GM21367 (cell line): ENCODE measurements around the gene AVPR1B.
A peak's percentile ranks its signal among the peaks of the same experiment; 100 is the strongest.

Experiments used
- ATAC-seq: cut with Tn5 transposase; IDR thresholded peaks from one replicate; pipeline ENCODE4 v1.9.1; 2021; ENCODE audit not compliant: unreplicated experiment

Gene AVPR1B

DNA sequence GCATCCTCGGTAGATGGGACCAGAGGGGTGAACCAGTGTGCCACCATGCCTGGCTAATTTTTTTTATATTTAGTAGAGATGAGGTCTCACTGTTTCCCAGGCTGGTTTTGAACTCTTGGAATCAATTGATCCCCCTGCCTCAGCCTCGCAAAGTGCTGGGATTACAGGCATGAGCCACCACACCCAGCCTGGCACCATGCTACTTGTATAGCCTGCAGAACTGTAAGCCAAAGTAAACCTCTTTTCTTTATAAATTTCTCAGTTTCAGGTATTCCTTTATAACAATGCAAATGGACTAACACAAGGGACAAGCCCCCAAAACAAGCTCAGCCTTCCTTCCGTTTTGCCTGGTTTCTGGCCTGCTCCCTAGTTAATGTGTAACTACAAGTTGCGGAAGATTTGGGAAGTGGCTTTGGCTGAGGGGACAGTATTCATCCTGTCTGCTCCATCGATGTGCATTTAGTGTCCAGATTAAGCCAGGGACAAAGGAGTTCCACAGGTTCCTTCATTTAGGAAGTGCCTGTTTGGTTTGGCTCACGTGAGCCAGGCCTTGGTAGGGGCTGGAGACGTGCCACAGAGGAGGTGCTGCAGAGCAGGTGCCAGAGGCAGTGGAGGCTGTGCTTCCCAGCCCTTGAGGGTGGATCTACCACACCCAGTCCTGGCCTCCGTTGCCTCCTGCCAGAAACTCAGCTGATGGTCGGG, 4.4 kb downstream of the AVPR1B start:
- no peak for ATAC-seq

DNA sequence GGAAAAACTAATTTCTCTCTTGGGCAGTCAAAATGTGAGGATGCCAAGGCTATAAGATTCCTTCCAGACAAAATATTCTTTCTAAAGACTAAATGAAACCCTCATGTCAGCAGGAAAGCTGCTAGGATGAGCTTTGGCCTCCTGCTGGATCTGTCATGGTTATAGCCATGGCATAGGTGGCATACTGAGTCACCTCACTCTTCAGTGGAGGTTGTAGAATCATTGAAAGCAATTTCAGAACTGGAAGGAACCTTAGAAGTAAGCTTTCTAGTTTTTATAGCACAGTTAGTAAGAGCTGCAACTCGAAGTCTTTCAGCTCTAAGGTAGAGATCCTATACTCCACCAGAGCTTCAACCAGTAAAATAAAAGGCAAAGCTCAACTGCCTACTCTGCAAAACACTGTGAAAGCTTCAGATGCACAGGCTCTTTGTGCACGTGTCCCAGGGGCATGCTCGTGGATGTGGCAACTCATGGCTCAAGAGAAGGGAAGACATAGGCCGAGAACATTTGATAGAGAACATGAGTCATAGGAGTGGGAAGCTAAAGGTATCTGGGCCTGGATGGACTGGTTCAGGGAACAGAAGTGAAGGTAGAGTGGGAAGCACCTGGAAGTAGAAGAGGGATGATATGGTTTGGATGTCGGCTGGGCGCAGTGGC, 5.8 kb downstream of the AVPR1B start:
- ATAC-seq, result no peak

DNA sequence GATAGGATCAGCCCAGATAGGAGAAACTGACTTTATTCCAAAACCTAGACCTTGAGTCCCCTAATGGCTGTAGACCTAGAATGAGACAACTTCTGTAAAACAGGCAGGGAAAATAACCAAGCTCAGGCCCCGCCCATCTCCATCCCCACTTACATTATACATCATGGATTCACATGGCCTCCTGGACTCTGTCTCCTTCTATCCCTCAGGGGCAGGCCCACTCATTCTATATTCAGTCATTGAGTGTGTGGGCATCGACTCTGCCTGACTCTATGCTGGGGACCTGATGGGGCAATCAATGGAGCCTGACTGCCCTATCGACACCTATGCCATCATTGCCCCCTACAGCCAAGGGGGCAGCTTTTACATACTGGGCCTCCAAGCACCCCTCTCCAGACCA, 6.4 kb downstream of the AVPR1B start:
- ATAC-seq, result no peak

DNA sequence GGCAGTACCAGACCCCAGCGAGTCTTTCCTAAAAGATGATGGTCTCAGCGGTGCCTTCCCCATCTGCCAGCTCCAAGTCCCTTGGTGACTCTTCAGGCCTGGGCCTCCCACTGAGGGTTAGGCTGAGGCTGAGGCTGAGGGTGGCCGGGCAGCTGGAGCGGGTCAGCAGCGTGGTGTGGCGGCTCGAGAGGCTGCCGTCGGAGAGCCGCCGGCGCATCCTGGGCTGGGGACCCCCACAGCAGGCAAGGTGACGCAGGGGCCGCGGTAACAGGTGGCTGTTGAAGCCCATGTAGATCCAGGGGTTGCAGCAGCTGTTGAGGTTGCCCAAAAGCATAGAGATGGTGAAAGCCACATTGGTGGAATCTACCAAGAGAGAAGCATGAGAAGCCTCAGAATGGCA, 7.0 kb downstream of the AVPR1B start:
- no peak for ATAC-seq

DNA sequence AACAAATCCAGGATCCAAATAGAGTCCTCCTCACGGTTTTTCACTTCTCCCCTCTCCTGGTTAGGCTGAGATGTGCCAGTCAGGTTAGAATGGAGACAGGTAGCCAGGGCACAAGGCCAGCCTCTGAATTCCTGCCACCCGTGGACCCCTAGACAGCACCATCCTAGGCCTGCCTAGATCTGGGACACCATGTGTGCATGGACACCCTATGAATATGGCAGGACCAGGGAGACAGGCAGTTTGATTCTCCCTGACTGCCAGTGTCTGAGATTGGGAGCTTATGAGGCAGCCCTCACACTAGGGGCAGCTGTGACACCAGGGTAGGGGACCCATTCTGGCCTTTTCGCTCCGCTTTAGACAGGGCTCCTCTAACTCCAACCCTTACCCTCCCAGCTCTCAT, 7.5 kb downstream of the AVPR1B start:
- ATAC-seq, result no peak

DNA sequence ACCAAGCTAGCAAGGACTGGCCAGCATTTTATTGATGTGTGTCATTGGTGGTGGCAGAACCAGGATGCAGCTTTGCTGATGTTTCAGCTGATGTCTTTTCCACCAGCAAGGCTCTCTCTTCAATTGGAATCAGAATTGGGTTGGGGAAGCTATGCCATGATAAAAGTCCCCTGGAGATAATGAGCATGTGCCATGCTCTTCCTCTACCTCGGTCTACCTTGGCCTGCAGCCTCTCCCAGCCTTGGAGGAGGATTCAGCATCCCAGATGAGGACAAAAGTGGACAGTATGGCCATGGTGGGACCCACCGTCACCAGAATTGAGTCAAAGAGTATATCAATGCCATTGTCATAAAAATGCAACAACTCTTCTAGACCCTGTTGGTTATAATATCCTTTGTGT, 8.6 kb downstream of the AVPR1B start:
- ATAC-seq, result no peak

DNA sequence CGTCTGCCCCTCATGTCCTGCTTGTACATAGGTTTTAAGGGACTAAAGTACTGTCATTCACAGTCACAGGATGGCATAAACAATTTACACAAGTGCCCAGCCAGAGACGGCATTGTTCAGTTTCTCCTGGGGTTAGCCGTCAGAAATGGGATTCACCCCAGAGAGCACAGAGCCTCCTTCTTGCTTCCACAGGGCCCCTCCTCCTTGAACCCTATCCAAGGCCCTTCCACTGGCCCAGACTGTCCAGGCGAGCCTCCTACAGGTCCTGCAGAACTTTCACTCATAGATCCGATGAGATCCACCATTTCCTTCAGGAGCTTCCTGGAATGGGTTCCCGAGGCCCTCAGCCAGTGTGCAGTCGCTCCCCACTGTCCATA, 10.0 kb downstream of the AVPR1B start:
- ATAC-seq, result no peak

DNA sequence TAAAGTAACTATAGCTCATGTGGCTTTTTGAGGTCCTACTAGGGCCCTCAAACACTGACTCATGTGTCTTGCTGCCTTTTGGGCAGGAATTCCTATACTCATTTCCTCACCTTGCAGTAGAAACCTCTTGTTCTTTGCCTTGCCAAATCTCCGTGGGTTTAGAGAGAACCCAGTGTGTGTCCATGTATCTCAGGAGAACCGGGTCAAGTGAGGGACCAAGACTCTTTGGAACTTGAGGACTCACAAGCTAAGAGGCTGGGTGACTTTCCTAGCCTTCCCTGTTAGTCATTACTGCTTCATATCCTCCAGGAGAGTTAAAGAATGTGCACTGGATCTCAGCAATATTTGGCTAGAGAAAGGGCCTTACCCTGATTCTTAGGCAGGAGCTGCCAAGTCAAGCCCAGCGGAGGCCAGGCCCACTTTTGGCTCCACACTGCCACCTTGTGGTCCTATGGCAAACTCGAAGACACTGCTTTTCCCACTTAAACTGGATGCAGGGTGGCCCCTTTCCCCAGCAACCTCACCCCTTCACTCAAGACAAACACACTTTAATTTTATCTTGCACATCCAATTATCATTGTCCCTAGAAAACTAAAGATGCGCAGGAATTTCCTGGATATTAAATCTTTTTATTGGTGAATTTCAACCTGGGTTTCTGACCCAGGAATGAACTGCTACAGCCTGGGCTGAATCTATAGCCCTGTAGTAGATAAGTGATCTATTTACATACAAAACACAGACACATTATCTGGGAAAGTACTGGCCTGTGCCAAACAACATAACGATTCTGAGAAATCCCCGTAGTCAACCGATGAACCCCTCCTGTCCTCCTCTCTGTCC, 10.6 kb downstream of the AVPR1B start:
- peak; percentile 47 for ATAC-seq

DNA sequence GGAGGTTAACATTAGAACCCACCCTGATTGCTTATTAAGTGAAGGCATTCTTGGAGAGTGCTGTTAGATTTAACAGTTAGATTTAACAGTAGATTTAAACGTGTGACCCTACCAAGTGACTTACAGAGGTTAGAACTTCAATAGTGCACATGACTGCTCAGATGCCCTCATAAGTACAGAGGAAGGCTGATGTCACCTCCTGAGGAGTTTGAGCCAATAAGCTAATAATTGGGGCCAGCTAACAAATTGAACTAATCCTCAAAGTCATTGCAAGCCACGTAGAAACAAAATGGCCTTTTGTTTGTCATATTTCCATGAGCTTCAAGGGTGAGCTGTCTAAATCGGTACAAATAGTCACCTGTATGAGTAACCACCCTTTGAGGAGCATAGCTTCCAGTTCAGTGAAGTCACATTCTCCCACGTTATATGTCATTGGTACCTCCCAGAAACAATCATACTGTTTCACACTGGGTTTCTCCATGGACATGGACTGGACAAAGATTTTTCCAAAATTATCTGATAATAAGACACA, 11.7 kb downstream of the AVPR1B start:
- ATAC-seq, result no peak

DNA sequence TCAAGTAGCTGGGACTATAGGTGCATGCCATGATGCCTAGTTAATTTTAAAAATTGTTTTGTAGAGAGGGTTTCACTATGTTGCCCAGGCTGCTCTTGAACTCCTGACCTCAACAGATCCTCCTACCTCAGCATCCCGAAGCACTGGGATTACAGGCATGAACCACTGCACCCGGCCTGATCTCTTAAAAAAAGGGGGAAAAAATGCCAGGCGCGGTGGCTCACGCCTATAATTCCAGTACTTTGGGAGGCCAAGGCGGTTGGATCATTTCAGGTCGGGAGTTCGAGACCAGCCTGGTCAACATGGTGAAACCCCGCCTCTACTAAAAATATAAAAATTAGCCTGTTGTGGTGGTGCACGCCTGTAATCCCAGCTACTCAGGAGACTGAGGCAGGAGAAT, 13.2 kb downstream of the AVPR1B start:
- no peak for ATAC-seq

DNA sequence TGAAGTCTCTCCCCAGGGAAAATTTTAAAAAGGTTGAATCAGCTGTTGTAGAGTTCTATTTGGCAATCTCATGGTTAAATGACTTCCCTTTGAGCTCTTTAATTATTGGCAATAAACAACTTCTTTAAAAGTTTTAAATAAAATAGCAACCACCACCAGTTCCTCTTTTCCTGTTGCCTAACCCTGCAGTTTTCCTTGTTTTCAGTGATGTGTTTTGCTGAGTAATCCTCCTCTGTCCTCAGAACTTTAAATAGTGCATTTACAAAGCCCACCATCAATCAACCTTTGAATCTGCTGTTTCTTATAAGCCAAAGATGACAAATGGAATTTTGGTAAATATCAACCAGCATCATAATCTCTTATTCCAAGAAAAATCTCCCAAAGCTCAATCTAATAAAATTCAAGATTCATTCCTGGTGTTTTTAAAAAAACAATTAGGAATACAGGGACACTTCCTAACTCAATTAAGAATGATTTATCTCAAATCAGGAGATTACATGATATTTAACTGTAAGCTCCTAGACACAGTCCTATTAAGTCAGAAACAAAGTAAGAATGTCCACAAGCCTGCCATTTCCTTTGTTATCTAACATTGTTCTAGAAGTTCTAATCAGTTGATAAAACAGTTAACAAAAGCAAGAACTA, 14.8 kb downstream of the AVPR1B start:
- no peak for ATAC-seq

DNA sequence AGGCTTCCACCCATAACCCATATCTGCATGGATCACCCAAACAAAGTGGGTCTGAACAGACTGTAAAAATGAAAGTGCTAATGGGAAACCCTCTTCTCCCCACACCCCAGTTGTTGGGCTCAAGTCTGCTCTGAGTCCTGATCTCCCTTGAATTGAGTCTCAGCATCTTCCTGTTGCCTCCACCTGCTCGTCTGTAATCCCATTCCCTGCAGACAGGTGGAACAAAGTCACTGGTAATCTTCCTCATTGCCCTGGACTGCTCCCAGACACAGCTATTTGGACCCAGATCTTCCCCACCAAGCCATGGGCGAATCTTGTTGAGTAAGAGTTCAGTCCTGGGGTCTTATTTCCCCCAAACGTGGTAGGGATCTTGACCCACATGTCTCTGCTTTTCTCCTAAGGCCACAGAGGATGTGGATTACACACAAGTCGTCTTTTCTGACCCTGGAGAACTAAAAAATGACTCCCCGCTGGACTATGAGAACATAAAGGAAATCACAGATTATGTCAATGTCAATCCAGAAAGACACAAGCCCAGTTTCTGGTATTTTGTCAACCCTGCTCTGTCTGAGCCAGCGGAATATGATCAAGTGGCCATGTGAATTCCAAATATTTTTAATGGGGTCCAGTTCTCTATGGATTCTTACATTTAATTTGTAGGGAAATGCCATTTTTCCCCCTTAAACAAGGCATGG, 15.7 kb downstream of the AVPR1B start:
- no peak for ATAC-seq

DNA sequence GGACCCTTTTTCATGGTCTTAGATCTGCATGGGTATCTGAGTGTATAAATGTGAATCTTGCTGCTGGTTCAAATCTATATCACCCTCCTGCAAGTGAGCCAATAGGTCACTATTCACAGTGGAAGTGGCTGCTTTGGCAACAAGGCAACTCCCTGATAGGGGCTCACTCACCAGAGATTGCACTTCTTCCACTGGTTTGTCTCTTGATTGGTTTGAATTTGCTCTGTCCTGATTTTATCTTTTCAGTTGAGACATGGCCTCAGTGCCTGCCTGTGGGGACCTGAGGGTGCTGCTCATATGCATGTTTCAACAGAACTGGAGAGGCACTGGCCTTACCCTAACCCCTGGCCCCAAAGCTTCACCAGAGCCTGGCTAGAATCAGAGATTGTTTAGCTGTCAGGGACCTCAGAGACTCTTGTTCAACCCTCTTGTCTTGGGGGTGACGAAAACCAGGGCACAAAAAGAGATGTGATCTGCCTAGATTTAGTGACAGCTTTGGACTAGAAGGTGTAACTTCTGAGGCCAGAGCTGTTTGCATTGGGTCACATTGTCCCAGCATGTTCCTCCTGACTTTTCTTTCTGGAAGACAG, 16.9 kb downstream of the AVPR1B start:
- ATAC-seq, result no peak

DNA sequence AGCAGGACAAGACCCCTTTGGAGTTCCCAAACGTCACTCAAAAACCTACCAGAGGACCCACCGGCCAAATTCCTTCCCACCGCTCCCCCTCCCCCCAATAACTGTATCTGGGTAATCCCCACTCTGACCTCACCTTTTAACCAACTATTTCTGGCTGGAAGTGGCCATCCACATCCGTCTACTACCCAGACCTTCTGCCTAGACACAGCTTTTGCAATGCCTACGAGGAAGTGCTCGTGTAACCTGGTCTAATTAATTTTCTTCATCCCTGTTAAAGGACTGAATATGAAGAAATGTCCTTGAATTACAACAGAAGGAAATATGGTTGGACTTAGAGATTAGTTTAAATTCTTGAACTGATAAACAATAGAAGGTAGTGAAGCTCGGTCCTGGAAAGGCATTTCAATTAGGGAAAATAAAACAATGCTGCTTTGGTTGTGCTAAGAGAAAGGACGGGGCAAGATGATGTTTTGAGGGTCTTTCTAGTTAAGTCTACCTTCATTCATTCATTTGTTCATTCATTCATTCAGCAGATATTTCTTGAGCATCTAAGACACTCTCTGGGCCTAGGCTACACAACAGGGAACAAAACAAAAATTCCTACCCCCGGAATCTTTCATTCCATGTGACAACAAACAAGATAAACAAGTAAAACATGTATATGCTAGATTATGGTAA, 18.8 kb downstream of the AVPR1B start:
- no peak for ATAC-seq

DNA sequence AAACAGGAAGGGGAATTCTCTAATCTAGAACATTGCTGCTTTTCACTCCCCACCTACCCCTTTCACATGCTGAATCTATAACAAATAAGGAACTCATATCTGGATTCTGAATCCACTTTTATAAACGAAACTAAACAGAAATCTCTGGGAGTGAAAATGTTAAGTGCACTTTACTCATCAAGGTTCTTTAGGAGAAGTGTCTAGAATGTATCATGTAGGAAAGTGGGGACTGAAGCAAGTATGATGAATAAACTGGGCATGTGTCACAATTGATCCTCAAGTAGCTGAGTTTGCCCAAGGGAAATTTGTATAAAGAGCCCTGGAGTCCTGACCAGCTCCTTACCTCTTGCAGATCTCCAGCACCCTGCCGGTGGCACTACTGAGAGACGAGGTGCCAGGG, 19.8 kb downstream of the AVPR1B start:
- no peak for ATAC-seq

DNA sequence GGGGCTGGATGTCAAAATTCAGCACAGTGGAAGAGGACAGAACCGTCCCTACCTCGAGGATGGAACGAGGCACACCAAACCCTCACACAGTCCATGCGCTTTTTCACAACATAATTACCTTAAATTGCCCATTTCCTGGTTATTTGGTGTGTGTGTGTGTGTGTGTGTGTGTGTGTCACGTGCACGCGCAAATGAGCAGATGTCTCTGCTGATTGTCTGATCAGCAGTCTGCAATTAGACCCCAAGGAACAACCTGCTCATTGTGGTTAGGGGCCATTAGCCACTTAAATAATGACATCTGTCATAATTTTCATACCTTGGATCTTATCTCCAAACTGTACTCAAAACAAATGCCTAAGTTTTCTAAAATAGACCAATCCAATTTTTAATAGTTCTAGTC, 23.2 kb downstream of the AVPR1B start:
- no peak for ATAC-seq

DNA sequence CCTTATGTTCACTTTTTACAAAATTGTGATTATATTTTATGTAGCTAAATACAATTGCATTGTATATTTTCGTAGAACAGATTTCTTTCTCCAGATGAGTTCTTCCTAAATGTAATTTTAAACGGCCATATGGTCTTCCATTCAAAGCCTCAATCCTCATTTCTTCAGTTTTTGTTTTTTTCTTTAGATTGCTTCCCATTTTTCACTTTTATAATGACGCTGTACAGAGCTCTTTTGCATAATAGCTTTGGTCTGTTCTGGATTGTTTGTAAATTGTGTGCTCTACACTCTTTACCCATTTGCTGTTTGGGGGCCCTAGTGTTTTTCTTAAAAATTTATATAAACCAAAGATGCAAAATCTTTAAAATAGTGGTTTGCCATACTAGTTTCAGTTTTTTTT, 27.8 kb downstream of the AVPR1B start:
- ATAC-seq, result no peak

DNA sequence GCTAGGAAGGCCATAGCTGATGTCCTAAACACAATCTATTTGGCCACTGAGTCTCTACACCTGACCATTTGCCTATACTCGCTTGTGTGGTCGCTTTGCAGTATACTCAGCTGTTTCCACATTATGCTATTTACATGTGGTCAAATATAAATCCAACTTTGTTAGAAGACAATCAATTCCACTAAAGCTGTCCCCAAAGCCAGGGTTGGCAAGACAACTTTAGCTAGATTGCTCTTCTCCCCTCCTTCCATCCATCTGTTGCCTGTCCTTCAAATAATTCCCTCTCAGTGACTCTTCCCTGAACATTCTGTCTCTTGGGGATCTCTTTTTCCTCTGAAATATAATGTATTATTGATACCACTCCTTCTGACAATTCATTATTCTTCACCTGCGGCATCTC, 30.1 kb downstream of the AVPR1B start:
- no peak for ATAC-seq

DNA sequence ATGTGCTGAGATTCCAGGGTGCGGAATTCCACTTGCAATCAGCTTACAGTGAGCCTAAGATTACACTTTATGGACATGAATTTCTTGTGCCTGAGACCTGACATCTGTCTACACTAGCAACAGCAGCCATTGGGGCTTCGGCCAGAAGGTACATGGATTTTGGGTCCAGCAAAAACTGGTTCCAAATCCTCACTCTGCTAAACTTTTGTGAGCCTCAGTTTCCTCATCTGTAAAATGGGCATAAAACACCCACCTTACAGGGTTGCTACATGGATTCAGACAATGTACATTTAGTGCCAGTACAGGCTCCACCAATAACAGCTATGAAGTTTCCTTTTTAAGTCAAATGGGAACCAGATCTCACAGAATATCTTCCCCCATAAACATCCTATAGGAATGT, 33.4 kb downstream of the AVPR1B start:
- no peak for ATAC-seq
